Peyer's patch (tissue), 4 donors: ENCODE results near the gene PFN1.

Experiments
- CTCF ChIP-seq, 6 experiments: fragments of 450-650 bp in 4 of 6; fragments of 200-600 bp in 2 of 6; sonication (generic) in 1 of 6; IDR thresholded peaks; one replicate each; pipeline ENCODE4 v1.5.1; 2017 to 2019; ENCODE audit warnings: antibody characterized with exemption in 6 of 6, mild to moderate bottlenecking in 3 of 6, moderate library complexity in 1 of 6
- POLR2A ChIP-seq, 2 donors: fragments of 450-650 bp; IDR thresholded peaks; one replicate each; pipeline ENCODE4 v1.5.1; 2017; ENCODE audit warnings: antibody characterized with exemption in 2 of 2, mild to moderate bottlenecking in 2 of 2, moderate library complexity in 2 of 2

- peak in 5 of 6 experiments; percentile 15 to 54 (median 49) for TF ChIP-seq CTCF (IDR thresholded peaks at IDR 0.05)
- peak; percentile 57 to 73 for TF ChIP-seq POLR2A (IDR thresholded peaks at IDR 0.05)
Measured at GRCh38 chr17:4997302-4998026, 49.1 kb upstream of the PFN1 start, which contains the start of the genes INCA1 and KIF1C.
